ENCODE measurements around the gene CDK18.

CDK18 gene

DNA sequence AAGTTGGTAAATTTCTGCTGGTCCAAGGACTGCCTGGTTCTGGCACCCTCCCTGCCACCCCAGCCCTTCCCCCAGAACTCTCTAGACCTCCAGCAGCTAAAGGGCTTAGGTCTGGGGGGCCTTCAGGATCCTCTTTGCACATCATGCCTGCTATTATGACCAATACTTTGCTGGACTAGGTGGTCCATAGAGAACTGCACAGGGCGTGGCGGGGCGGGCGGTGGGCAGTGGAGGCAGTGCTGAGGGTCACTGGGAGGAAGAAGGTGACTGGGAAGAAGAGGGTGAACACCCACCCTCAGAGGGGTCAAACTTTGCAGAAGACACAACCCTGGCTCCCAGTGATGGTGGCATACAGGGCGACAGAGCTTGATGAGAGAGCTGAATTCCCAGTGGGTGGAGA lies 18.2 kb downstream of the CDK18 start:
- TF ChIP-seq, protein P1, sequence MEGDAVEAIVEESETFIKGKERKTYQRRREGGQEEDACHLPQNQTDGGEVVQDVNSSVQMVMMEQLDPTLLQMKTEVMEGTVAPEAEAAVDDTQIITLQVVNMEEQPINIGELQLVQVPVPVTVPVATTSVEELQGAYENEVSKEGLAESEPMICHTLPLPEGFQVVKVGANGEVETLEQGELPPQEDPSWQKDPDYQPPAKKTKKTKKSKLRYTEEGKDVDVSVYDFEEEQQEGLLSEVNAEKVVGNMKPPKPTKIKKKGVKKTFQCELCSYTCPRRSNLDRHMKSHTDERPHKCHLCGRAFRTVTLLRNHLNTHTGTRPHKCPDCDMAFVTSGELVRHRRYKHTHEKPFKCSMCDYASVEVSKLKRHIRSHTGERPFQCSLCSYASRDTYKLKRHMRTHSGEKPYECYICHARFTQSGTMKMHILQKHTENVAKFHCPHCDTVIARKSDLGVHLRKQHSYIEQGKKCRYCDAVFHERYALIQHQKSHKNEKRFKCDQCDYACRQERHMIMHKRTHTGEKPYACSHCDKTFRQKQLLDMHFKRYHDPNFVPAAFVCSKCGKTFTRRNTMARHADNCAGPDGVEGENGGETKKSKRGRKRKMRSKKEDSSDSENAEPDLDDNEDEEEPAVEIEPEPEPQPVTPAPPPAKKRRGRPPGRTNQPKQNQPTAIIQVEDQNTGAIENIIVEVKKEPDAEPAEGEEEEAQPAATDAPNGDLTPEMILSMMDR (IDR thresholded peaks at IDR 0.05; ENCODE audit: insufficient read depth, low read depth, low read length, missing control alignments), result no peak
- no peak for DNase-seq (ENCODE audit: low read depth)
- no peak overlapping the region for H3K4me3 ChIP-seq (ENCODE audit: low read length)

DNA sequence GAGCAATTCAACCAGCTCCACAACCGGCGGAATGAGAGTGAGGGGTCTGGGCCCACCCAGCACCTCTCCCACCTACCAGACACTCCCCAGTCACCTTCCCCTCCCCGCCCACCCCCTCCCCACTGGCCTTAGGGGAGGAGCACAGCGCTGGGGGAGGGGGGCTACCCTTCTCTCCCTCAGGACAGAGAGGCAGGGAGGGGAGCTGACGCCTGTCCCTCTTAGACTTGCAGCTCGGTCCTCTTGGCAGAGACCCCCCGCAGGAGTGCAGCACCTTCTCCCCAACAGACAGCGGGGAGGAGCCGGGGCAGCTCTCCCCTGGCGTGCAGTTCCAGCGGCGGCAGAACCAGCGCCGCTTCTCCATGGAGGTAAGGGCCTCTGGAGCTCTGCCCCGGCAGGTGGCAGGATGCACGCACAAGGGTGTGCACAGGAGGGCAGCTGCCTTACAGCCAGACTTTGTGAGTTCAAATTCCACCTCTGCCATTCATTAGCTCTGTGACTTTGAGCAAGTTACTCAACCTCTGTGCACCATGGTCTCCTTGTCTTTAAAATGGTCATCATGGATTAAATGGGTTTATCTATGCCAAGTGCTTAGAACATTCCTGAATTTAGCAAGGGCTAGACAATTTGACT lies 18.9 kb downstream of the CDK18 start:
- DNase-seq (ENCODE audit: low read depth), result no peak
- no peak overlapping the region for H3K4me3 ChIP-seq (ENCODE audit: low read length)
- TF ChIP-seq, protein P1 (IDR thresholded peaks at IDR 0.05; ENCODE audit: insufficient read depth, low read depth, low read length, missing control alignments), result no peak

DNA sequence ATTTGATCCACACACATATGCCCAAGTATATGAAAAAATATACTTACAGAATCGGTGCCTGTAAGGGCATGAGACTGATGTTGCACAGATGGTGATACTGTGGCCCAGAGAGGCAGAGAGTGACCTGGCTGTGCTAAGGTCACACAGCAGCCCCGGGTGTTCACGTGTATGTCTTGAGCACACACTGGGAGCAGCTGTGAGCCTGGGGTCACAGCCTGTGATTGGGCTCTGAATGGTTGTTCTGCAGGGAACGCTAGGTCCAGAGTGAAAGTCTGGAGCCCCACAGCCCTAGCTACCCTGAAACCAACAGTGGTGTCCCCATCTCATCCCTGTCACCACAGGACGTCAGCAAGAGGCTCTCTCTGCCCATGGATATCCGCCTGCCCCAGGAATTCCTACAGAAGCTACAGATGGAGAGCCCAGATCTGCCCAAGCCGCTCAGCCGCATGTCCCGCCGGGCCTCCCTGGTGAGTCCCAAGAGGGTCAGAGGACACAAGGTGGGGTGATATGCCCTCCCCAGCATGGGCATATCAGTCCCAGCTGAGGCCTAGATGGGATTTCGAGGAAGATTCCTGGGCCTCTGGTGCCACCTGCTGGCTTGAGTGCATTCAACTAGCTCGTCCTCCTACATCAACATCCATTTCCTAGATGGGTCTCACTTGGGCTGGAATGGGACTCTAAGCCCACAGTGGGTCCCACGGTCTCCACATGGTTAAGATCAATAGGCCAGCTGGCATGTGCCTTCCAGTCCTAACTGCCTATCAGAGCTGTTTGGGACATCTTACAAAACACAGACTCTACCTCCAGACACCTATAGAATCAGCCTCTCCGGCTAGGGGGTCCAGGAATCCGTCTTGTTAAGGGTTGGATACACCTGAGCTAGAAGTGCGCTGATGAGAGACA lies 19.7 kb downstream of the CDK18 start:
- peak; percentile 70 for DNase-seq (ENCODE audit: low read depth)
- H3K4me3 ChIP-seq (ENCODE audit: low read length), result no peak overlapping the region
- TF ChIP-seq, protein P1 (IDR thresholded peaks at IDR 0.05; ENCODE audit: insufficient read depth, low read depth, low read length, missing control alignments), result peak; percentile 77

DNA sequence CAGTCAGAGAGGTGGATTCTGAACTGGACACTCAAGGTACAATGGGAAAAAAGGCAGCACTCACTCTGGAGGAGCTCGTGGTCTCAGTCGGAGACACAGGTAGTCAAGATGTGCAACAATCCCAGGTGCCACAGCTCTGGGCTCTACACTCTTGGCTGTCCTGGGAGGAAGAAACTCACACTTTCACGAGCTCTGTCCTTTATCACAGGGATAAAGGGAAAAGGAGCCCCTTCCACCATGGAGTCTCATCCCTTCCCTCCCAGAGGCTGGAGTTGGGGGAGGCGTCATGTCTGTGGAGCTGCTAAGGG lies 20.3 kb downstream of the CDK18 start:
- DNase-seq (ENCODE audit: low read depth), result no peak
- H3K4me3 ChIP-seq (ENCODE audit: low read length), result no peak overlapping the region
- TF ChIP-seq, protein P1 (IDR thresholded peaks at IDR 0.05; ENCODE audit: insufficient read depth, low read depth, low read length, missing control alignments), result no peak

DNA sequence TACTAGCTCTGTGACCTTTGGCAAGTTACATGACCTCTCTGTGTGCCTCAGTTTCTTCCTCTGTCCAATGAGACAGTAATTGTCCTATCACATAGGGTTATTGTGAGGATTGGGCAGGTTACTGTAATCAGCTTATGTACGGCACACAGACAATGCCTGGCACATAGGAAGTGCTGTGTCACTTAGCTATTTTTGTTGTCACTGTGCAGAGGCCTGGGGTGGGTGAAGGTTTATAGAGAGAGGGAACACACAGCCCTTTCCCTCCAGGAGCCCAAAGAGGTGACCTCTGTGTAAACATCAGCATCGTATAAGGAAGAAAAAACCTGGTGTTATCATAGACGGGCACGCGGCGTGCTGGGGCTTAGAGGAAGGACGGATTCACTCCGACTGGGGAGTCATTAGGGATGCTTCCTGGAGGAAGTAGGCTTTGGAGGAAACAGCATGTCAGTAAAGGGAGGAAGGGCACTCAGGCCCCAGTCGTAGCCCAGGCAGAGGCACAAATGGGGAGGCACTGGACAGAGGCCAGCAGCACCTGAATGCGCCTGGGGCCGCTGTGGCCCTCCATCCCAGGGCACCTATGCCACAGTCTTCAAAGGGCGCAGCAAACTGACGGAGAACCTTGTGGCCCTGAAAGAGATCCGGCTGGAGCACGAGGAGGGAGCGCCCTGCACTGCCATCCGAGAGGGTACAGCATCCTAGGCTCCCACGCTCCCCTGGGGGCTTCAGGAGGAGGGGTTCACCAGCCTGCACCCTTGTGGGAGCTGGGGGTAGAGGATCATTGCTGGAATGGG lies 21.2 kb downstream of the CDK18 start:
- TF ChIP-seq, protein P1 (IDR thresholded peaks at IDR 0.05; ENCODE audit: insufficient read depth, low read depth, low read length, missing control alignments), result no peak
- H3K4me3 ChIP-seq (ENCODE audit: low read length), result no peak overlapping the region
- DNase-seq (ENCODE audit: low read depth), result no peak

DNA sequence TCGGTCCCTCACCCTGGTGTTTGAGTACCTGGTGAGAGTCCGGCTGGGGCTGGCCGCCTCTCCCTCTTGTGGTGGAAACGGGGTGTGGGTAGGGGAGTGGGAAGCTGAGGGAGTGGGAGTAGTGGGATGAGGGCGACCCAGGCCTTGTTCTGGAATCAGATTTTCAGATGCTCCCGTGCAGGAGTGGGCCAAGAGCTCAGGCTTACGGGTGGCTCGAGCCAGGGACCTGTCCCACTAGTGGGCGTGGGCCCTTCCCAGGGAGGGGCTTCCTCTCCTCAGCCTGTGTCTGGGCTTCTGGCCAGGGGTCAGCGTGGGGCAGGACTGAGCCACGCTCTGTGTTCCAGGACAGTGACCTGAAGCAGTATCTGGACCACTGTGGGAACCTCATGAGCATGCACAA lies 22.0 kb downstream of the CDK18 start:
- TF ChIP-seq, protein P1 (IDR thresholded peaks at IDR 0.05; ENCODE audit: insufficient read depth, low read depth, low read length, missing control alignments), result no peak
- DNase-seq (ENCODE audit: low read depth), result no peak
- H3K4me3 ChIP-seq (ENCODE audit: low read length), result no peak overlapping the region

All from epithelial cell of esophagus (primary cell).